ENCODE data around the gene B4GALT5.

B4GALT5 gene

GRCh38 chr20:49675368-49676151 lies 38.1 kb downstream of the B4GALT5 start:
- H3K27ac ChIP-seq (ENCODE audit: low read length) = peak overlapping the region; percentile 88

GRCh38 chr20:49674383-49675352 lies 39.0 kb downstream of the B4GALT5 start:
- peak overlapping the region; percentile 74 for H3K4me2 ChIP-seq (ENCODE audit: low read length)
- peaks cover 100% of the 10 kb centered on the region for H3K79me2 ChIP-seq (ENCODE audit: low read length)
- no peaks in the 10 kb centered on the region for H3K27me3 ChIP-seq (ENCODE audit: low read depth, low read length)
- H4K20me1 ChIP-seq (ENCODE audit: insufficient read depth, low read length) = peaks cover 85% of the 10 kb centered on the region
- peaks cover 10% of the 10 kb centered on the region for H3K36me3 ChIP-seq (replicated peaks; ENCODE audit: low read depth, low read length)
- no peak overlapping the region for H2AFZ ChIP-seq (ENCODE audit: low read depth, low read length)
- H3K27ac ChIP-seq (ENCODE audit: low read length) = peak overlapping the region; percentile 88
- H3K4me3 ChIP-seq (ENCODE audit: low read length) = peak overlapping the region; percentile 44
- H3K4me1 ChIP-seq (ENCODE audit: low read length) = peaks cover 97% of the 10 kb centered on the region
- peak overlapping the region; percentile 58 for H3K9ac ChIP-seq (ENCODE audit: low read length)
- no peaks in the 10 kb centered on the region for H3K9me3 ChIP-seq (ENCODE audit: insufficient read depth, low read length)
- peak; percentile 10; the same call in 1 of the 2 replicates for TF ChIP-seq CTCF (IDR thresholded peaks at IDR 0.05; ENCODE audit: low read depth, low read length)
- TF ChIP-seq EZH2phosphoT487 (IDR thresholded peaks at IDR 0.05; ENCODE audit: low read depth) = no peak

More at GRCh38 chr20:49675368-49676151, 38.1 kb downstream of the B4GALT5 start:
- peaks cover 100% of the 10 kb centered on the region for H3K79me2 ChIP-seq (ENCODE audit: low read length)
- peaks cover 85% of the 10 kb centered on the region for H4K20me1 ChIP-seq (ENCODE audit: insufficient read depth, low read length)
- H3K27me3 ChIP-seq (ENCODE audit: low read depth, low read length) = no peaks in the 10 kb centered on the region
- H3K9ac ChIP-seq (ENCODE audit: low read length) = peak overlapping the region; percentile 58
- peak overlapping the region; percentile 44 for H3K4me3 ChIP-seq (ENCODE audit: low read length)
- peak overlapping the region; percentile 74 for H3K4me2 ChIP-seq (ENCODE audit: low read length)
- peaks cover 97% of the 10 kb centered on the region for H3K4me1 ChIP-seq (ENCODE audit: low read length)
- H2AFZ ChIP-seq (ENCODE audit: low read depth, low read length) = no peak overlapping the region
- TF ChIP-seq EZH2phosphoT487 (IDR thresholded peaks at IDR 0.05; ENCODE audit: low read depth) (no peak), CTCF (IDR thresholded peaks at IDR 0.05; ENCODE audit: low read depth, low read length) (no peak)
- peaks cover 13% of the 10 kb centered on the region for H3K36me3 ChIP-seq (replicated peaks; ENCODE audit: low read depth, low read length)
- no peaks in the 10 kb centered on the region for H3K9me3 ChIP-seq (ENCODE audit: insufficient read depth, low read length)

GRCh38 chr20:49672096-49672664 lies 41.5 kb downstream of the B4GALT5 start:
- Histone ChIP-seq H3K27ac (ENCODE audit: low read length) (no peak overlapping the region), H3K4me3 (ENCODE audit: low read length) (peak overlapping the region; percentile 27), H3K4me1 (ENCODE audit: low read length) (peaks cover 94% of the 10 kb centered on the region)

More at GRCh38 chr20:49672096-49672664, 41.5 kb downstream of the B4GALT5 start:
- Histone ChIP-seq H3K9ac (ENCODE audit: low read length) (peak overlapping the region; percentile 14; the same call in 1 of the 2 replicates), H3K27me3 (ENCODE audit: low read depth, low read length) (no peaks in the 10 kb centered on the region), H2AFZ (ENCODE audit: low read depth, low read length) (no peak overlapping the region), H3K4me2 (ENCODE audit: low read length) (peak overlapping the region; percentile 51), H3K36me3 (replicated peaks; ENCODE audit: low read depth, low read length) (peaks cover 12% of the 10 kb centered on the region), H3K79me2 (ENCODE audit: low read length) (peaks cover 100% of the 10 kb centered on the region), H4K20me1 (ENCODE audit: insufficient read depth, low read length) (peaks cover 81% of the 10 kb centered on the region), H3K9me3 (ENCODE audit: insufficient read depth, low read length) (no peaks in the 10 kb centered on the region)
- no peak for TF ChIP-seq CTCF (IDR thresholded peaks at IDR 0.05; ENCODE audit: low read depth, low read length)
- TF ChIP-seq EZH2phosphoT487 (IDR thresholded peaks at IDR 0.05; ENCODE audit: low read depth) = no peak

Data from OCI-LY3 (cell line).